ENCODE results near the gene WNT3. TPM values are rescaled to one million over a fixed set of nuclear protein-coding genes. Genes with fewer than 3 reads are reported as not detected.

Gene WNT3
- total RNA-seq, 2 donors from 2014 or later = 0.64 to 1.0 TPM

DNA sequence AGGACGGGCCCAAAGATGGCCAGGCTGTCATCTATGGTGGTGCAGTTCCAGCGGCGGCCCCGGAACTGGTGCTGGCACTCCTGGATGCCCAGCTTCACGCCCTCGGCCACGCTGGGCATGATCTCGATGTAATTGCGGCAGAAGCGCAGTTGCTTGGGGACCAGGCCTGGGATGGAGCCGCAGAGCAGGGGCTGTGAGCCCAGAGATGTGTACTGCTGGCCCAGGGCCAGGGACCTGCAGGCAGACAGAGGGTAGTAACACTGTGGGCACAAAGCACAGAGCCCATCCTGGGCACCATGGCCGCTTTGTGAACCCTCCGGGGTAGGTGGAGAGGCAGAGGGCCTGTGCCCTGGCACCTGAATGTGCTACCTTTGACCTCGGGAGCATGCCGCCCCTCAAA, 44.8 kb downstream of the WNT3 start:
- intact Hi-C loops (cut with DNase I) = no loop called here

DNA sequence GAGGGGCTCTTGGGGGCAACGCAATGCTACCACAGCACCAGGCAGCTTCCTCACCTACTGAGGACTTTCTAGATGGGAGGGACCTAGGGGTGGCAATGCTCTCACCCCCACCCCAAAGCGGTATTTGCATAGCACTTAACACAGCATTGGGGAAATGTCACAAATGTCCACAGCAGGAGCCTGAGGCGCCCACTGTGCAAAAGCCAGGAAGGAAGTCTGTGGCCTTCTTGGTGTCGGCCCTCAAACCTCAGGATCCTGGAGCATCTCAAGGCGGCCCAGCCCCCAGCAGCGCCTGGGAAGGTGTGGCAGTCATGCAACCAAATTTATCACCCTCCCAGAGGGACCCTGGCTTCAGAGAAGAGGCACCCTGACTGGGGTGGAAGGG, 45.3 kb downstream of the WNT3 start:
- TF ChIP-seq, protein P1, sequence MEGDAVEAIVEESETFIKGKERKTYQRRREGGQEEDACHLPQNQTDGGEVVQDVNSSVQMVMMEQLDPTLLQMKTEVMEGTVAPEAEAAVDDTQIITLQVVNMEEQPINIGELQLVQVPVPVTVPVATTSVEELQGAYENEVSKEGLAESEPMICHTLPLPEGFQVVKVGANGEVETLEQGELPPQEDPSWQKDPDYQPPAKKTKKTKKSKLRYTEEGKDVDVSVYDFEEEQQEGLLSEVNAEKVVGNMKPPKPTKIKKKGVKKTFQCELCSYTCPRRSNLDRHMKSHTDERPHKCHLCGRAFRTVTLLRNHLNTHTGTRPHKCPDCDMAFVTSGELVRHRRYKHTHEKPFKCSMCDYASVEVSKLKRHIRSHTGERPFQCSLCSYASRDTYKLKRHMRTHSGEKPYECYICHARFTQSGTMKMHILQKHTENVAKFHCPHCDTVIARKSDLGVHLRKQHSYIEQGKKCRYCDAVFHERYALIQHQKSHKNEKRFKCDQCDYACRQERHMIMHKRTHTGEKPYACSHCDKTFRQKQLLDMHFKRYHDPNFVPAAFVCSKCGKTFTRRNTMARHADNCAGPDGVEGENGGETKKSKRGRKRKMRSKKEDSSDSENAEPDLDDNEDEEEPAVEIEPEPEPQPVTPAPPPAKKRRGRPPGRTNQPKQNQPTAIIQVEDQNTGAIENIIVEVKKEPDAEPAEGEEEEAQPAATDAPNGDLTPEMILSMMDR (IDR thresholded peaks at IDR 0.05) = no peak
- H3K9ac ChIP-seq (ENCODE audit: low read depth in 2 of 2, low read length in 2 of 2) = no peak overlapping the region
- H3K4me3 ChIP-seq = no peak overlapping the region
- no peak for DNase-seq
- intact Hi-C loops (cut with DNase I) = no loop called here
- no peaks in the 10 kb centered on the region for H3K27me3 ChIP-seq
- no peaks in the 10 kb centered on the region for H3K36me3 ChIP-seq
- no peaks in the 10 kb centered on the region for H3K4me1 ChIP-seq
- no peaks in the 10 kb centered on the region for H3K9me3 ChIP-seq
- H3K27ac ChIP-seq = no peak overlapping the region

More for the DNA sequence above, 44.8 kb downstream of the WNT3 start:
- DNase-seq = no peak
- no peaks in the 10 kb centered on the region for H3K36me3 ChIP-seq
- H3K27me3 ChIP-seq = no peaks in the 10 kb centered on the region
- H3K4me1 ChIP-seq = no peaks in the 10 kb centered on the region
- TF ChIP-seq, protein P1 (IDR thresholded peaks at IDR 0.05) = no peak
- no peak overlapping the region for H3K9ac ChIP-seq (ENCODE audit: low read depth in 2 of 2, low read length in 2 of 2)
- H3K4me3 ChIP-seq = no peak overlapping the region
- no peak overlapping the region for H3K27ac ChIP-seq
- H3K9me3 ChIP-seq = no peaks in the 10 kb centered on the region

DNA sequence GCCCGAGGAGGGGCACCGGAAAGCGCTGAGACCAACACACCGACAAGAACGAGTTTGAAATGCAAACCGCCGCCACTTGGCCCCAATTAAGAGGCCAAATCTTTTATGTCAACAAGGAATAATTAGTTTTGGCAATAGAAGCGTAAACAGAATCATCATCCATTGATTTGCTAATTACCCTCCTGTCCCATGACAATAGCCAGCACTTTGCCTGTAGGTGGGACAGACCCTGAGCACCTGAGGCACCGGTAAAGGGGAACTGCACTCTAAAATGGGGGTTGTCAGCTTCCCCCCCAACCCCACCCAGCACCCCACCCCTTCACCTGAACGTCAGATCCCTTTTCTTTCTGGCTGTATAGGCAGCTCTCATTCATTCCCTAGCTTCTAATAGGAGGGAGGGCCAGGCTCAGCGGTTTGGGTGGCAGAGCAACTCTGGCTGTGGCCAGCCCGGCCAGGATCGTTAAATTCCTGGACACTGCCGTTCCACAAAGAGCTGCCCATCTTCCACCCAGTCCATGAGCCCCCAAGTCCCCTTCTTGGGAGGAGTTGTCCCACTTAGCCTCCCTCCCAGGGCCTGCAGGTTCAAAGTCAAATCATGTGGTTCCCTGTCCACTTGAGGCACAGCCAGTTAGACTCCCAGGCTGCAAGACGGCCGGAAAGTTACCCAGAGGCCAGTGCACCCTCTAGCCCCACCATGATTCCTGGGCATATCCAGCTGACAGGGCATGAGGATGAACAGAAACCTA, 45.8 kb downstream of the WNT3 start:
- no peak overlapping the region for H3K9ac ChIP-seq (ENCODE audit: low read depth in 2 of 2, low read length in 2 of 2)
- intact Hi-C loops (cut with DNase I) = no loop called here
- H3K9me3 ChIP-seq = no peaks in the 10 kb centered on the region
- no peaks in the 10 kb centered on the region for H3K27me3 ChIP-seq
- no peaks in the 10 kb centered on the region for H3K4me1 ChIP-seq
- TF ChIP-seq, protein P1 (IDR thresholded peaks at IDR 0.05) = no peak
- no peaks in the 10 kb centered on the region for H3K36me3 ChIP-seq
- H3K27ac ChIP-seq = no peak overlapping the region
- no peak for DNase-seq
- H3K4me3 ChIP-seq = peak overlapping the region; percentile 51

GRCh38 chr17:46771561-46772474, 46.7 kb downstream of the WNT3 start:
- Histone ChIP-seq H3K9ac (ENCODE audit: low read depth in 2 of 2, low read length in 2 of 2) (peak overlapping the region in 1 of 2 donors; percentile 56), H3K4me3 (peak overlapping the region; percentile 51), H3K9me3 (no peaks in the 10 kb centered on the region), H3K27ac (no peak overlapping the region), H3K4me1 (no peaks in the 10 kb centered on the region), H3K27me3 (no peaks in the 10 kb centered on the region), H3K36me3 (no peaks in the 10 kb centered on the region)
- intact Hi-C loops (cut with DNase I) = no loop called here
- TF ChIP-seq, protein P1 (IDR thresholded peaks at IDR 0.05) = no peak
- peak; percentile 55 for DNase-seq

DNA sequence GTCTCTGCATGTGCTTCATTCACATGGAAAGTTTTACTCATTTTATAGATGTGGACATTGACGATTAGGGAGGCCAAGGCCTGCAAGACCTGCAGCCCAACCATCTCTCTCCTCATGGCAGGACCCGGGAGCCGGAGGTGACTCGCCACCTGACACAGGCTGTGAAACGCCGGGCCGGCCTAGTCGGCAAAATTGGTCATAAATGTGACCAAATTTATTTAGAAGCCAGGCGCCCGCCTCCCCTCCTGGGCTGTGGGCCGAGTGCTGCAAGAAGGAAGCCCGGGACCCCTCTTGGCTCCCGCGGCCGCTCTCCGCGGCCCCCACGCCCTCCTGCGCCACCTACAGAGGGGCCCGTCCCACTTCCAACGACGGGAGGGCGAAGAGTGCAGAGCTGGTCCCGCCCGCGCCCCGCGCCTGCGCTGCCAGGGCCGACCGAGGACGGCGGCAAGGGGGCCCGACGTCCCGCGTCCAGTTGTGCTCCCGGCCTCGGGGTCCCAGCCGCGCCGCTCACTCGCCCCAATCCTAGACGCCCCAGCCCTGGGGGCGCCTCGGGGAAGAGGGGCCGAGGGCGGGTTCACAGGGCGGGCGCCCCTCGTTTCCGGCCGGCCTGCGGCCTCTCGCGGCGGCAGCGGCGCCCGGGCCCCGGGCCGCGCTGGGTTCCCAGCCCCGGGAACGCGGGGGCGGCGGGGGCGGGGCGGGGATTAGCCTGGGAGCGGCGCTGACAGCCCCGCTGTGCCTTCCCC, 47.5 kb downstream of the WNT3 start:
- H3K9ac ChIP-seq (ENCODE audit: low read depth in 2 of 2, low read length in 2 of 2) = peak overlapping the region in 1 of 2 donors; percentile 56
- H3K27me3 ChIP-seq = no peaks in the 10 kb centered on the region
- peak; percentile 33 for DNase-seq
- no peak overlapping the region for H3K27ac ChIP-seq
- no peaks in the 10 kb centered on the region for H3K36me3 ChIP-seq
- TF ChIP-seq, protein P1 (IDR thresholded peaks at IDR 0.05) = no peak
- intact Hi-C loops (cut with DNase I) = no loop called here
- H3K9me3 ChIP-seq = no peaks in the 10 kb centered on the region
- H3K4me1 ChIP-seq = no peaks in the 10 kb centered on the region
- H3K4me3 ChIP-seq = peak overlapping the region; percentile 39

All from colonic mucosa (tissue), 4 donors.